Panc1 (cell line): ENCODE measurements around the gene ZCCHC2. TPM values are rescaled to one million over a fixed set of nuclear protein-coding genes. Genes with fewer than 3 reads are reported as not detected.

ENCODE experiments used
- ATAC-seq: fragments of 200-7000 bp; cut with Tn5 transposase; 2 replicates; pipeline ENCODE4 v1.9.1; 2020; ENCODE audit warnings: mild to moderate bottlenecking, moderate library complexity
- BruUV-seq: library from RNA; stranded (reverse); fragments of 400-500 nt; replicated peaks from 2 replicates; lab custom pipeline; 2021; lab: Mats Ljungman, UMichigan
- CTCF ChIA-PET: fragments of 300-600 bp; sonication (Branson Sonifier 250); formaldehyde crosslinking; loops from one replicate; lab custom pipeline; 2022; ENCODE audit warnings: antibody characterized with exemption; lab: Charles Lee
- POLR2A ChIA-PET: fragments of 300-600 bp; sonication (Branson Sonifier 250); formaldehyde crosslinking; loops from one replicate; lab custom pipeline; 2022; ENCODE audit warnings: antibody characterized with exemption; lab: Charles Lee
- DNase-seq: peaks from one replicate; pipeline ENCODE4 v3.0.0-alpha.2; 2010; ENCODE audit warnings: low read depth, low spot score
- H3K27ac ChIP-seq: 2 replicates; pipeline ENCODE4 v1.5.1; 2011; ENCODE audit warnings: mild to moderate bottlenecking, low read length, inconsistent platforms
- H3K27me3 ChIP-seq: fragments of 200-500 bp; sonication (Bioruptor generic); 2 replicates; pipeline ENCODE4 v1.6.0; 2014; ENCODE audit warnings: low read length, inconsistent platforms; ENCODE audit not compliant: control insufficient read depth, insufficient read depth
- H3K36me3 ChIP-seq: fragments of 200-500 bp; sonication (Bioruptor generic); 2 replicates; pipeline ENCODE4 v1.5.1; 2014; ENCODE audit warnings: inconsistent platforms, mild to moderate bottlenecking, low read length, moderate library complexity; ENCODE audit not compliant: control insufficient read depth, insufficient read depth
- H3K4me1 ChIP-seq: 2 replicates; pipeline ENCODE4 v1.5.1; 2011; ENCODE audit warnings: inconsistent platforms, mild to moderate bottlenecking, low read length, moderate library complexity; ENCODE audit not compliant: control insufficient read depth, insufficient read depth
- H3K4me3 ChIP-seq, 2 experiments: 2 replicates each; pipeline ENCODE4 v1.5.1; 2011 to 2012; ENCODE audit warnings: low read depth in 2 of 2, low read length in 2 of 2, mild to moderate bottlenecking in 2 of 2, inconsistent platforms in 1 of 2, moderate library complexity in 1 of 2
- H3K9me3 ChIP-seq: fragments of 200-500 bp; sonication (Bioruptor generic); 2 replicates; pipeline ENCODE4 v1.5.1; 2014; ENCODE audit warnings: low read depth, mild to moderate bottlenecking, inconsistent platforms, low read length, moderate library complexity; ENCODE audit not compliant: control insufficient read depth, insufficient read depth
- POLR2AphosphoS5 ChIP-seq: IDR thresholded peaks from 2 replicates; pipeline ENCODE4 v1.6.1; 2012; ENCODE audit warnings: mild to moderate bottlenecking, low read depth, low read length, moderate library complexity
- SIN3A ChIP-seq: IDR thresholded peaks from 2 replicates; pipeline ENCODE4 v1.6.1; 2012; ENCODE audit warnings: low read depth, mild to moderate bottlenecking, low read length, moderate library complexity, borderline replicate concordance; ENCODE audit not compliant: insufficient read depth
- TCF7L2 ChIP-seq: IDR thresholded peaks from 2 replicates; pipeline ENCODE4 v1.6.1; 2011; ENCODE audit warnings: mild to moderate bottlenecking, low read depth, low read length, inconsistent platforms
- in situ Hi-C: cut with HindIII; loops from 2 replicates; pipeline ENCODE4 v1.10.0; 2016; ENCODE audit warnings: low sequenced_read_pairs, low pct_unique_long_range_greater_than_20kb
- intact Hi-C: fragments of 100-400 bp; cut with micrococcal nuclease; formaldehyde crosslinking; loops from one replicate; pipeline ENCODE4 v1.10.0; 2022; ENCODE audit not compliant: unreplicated experiment
- total RNA-seq: library from RNA; stranded (reverse); gene quantifications from one replicate; pipeline ENCODE4 v1.2.1, GENCODE V29; 2021; ENCODE audit not compliant: unreplicated experiment
- TF ChIP-seq, protein P1 (sequence below): fragments of 450-650 bp; IDR thresholded peaks from 2 replicates; pipeline ENCODE4 v1.5.1; 2017; ENCODE audit warnings: mild to moderate bottlenecking
- TF ChIP-seq, protein P2 (sequence below), 2 experiments: IDR thresholded peaks; 2 replicates each; pipeline ENCODE4 v1.6.1; 2011 to 2012; ENCODE audit warnings: low read depth in 2 of 2, control low read depth in 1 of 2, low read length in 1 of 2, mild to moderate bottlenecking in 1 of 2, moderate library complexity in 1 of 2; ENCODE audit not compliant: insufficient read depth in 1 of 2

The ZCCHC2 gene
- total RNA-seq, 1 experiment from 2014 or later: 18.2 TPM

DNA sequence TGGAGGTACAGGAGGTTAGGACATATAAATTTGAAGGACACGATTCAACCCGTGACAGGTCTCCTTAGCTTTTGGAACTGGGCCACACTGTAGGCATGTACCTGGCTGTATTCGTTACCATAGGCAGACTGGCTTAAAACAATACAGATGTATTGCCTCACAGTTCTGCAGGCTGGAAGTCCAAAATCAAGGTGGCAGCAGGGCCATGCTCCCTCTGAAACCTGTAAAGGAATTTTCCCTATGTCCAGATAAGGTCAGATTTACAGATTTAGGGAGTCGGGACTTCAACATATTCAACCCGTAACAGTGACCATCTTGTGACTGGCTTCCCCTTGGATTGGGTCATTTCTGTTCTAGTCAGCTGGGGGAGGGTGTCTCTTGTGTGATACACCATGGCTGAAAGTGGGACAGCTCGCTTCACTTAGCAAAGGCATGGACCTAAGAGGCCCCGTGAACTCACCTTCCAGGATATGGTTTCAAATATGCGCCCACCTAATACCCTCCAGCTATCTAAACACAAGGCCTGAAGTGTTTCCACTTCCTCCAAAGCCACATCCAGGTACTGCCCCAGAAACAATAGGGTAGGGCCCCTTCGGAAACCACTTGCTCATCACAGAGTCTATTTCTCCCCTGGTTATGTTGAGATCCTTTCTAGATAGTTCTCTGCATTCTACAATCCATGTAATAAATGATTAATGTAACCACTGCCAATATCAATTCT is 85.0 kb downstream of the ZCCHC2 start:
- no peaks in the 10 kb centered on the region for H3K4me1 ChIP-seq
- no peaks in the 10 kb centered on the region for H3K27me3 ChIP-seq
- POLR2A ChIA-PET: no interaction called here
- no peak overlapping the region for H3K27ac ChIP-seq
- TF ChIP-seq POLR2AphosphoS5 (no peak), TCF7L2 (no peak)
- TF ChIP-seq, protein P1, sequence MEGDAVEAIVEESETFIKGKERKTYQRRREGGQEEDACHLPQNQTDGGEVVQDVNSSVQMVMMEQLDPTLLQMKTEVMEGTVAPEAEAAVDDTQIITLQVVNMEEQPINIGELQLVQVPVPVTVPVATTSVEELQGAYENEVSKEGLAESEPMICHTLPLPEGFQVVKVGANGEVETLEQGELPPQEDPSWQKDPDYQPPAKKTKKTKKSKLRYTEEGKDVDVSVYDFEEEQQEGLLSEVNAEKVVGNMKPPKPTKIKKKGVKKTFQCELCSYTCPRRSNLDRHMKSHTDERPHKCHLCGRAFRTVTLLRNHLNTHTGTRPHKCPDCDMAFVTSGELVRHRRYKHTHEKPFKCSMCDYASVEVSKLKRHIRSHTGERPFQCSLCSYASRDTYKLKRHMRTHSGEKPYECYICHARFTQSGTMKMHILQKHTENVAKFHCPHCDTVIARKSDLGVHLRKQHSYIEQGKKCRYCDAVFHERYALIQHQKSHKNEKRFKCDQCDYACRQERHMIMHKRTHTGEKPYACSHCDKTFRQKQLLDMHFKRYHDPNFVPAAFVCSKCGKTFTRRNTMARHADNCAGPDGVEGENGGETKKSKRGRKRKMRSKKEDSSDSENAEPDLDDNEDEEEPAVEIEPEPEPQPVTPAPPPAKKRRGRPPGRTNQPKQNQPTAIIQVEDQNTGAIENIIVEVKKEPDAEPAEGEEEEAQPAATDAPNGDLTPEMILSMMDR: no peak
- BruUV-seq: no TSS peak
- intact Hi-C loops: no loop called here
- no peaks in the 10 kb centered on the region for H3K36me3 ChIP-seq
- no peak for ATAC-seq
- in situ Hi-C loops: no loop called here
- no peaks in the 10 kb centered on the region for H3K9me3 ChIP-seq
- H3K4me3 ChIP-seq: no peak overlapping the region
- no peak for DNase-seq
- CTCF ChIA-PET: no interaction called here

DNA sequence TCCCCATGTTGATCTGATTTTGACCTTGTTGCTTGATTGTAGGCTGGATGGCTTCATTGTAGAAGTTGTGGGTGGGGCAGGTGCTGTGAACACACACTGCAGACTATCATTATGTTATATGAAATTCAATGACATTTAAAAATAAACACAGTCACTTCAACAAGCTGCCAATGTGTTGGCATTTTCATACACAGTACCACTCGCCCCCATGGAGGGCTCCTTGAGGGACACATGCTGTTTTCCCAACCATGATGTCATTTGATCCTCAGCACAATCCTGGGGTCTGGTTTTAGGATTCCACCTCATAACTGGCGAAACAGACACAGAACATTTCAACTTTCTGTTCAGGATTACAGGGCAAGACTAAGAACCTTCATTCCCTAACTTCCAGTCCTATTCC is 86.9 kb downstream of the ZCCHC2 start:
- intact Hi-C loops (no loop called here), in situ Hi-C loops (no loop called here)
- DNase-seq (no peak), ATAC-seq (no peak)
- H3K27ac ChIP-seq: no peak overlapping the region
- ChIA-PET CTCF (no interaction called here), POLR2A (no interaction called here)
- H3K27me3 ChIP-seq: no peaks in the 10 kb centered on the region
- H3K36me3 ChIP-seq: no peaks in the 10 kb centered on the region
- H3K4me3 ChIP-seq: no peak overlapping the region
- BruUV-seq: no TSS peak
- TF ChIP-seq TCF7L2 (no peak), SIN3A (no peak), POLR2AphosphoS5 (no peak)
- TF ChIP-seq, protein P1: no peak
- TF ChIP-seq, protein P2, sequence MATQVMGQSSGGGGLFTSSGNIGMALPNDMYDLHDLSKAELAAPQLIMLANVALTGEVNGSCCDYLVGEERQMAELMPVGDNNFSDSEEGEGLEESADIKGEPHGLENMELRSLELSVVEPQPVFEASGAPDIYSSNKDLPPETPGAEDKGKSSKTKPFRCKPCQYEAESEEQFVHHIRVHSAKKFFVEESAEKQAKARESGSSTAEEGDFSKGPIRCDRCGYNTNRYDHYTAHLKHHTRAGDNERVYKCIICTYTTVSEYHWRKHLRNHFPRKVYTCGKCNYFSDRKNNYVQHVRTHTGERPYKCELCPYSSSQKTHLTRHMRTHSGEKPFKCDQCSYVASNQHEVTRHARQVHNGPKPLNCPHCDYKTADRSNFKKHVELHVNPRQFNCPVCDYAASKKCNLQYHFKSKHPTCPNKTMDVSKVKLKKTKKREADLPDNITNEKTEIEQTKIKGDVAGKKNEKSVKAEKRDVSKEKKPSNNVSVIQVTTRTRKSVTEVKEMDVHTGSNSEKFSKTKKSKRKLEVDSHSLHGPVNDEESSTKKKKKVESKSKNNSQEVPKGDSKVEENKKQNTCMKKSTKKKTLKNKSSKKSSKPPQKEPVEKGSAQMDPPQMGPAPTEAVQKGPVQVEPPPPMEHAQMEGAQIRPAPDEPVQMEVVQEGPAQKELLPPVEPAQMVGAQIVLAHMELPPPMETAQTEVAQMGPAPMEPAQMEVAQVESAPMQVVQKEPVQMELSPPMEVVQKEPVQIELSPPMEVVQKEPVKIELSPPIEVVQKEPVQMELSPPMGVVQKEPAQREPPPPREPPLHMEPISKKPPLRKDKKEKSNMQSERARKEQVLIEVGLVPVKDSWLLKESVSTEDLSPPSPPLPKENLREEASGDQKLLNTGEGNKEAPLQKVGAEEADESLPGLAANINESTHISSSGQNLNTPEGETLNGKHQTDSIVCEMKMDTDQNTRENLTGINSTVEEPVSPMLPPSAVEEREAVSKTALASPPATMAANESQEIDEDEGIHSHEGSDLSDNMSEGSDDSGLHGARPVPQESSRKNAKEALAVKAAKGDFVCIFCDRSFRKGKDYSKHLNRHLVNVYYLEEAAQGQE (IDR thresholded peaks at IDR 0.05; ENCODE audit: insufficient read depth in 1 of 2, low read depth in 2 of 2, low read length in 1 of 2): no peak
- no peaks in the 10 kb centered on the region for H3K4me1 ChIP-seq
- no peaks in the 10 kb centered on the region for H3K9me3 ChIP-seq
